NCI-H526 treated with DMSO at 0.1 percent for 48 hours (cell line): Measurements from ENCODE around the gene PYM1.
A peak's percentile ranks its signal among the peaks of the same experiment; 100 is the strongest.
"Not testable (repeated sequence)": the region's sequence is repeated elsewhere in the genome, so short reads cannot be mapped to it uniquely, and the experiment has no call there.

ENCODE experiments used
- DNase-seq: peaks from one replicate; lab custom pipeline; 2025; lab: John Stamatoyannopoulos, UW

The PYM1 gene

DNA sequence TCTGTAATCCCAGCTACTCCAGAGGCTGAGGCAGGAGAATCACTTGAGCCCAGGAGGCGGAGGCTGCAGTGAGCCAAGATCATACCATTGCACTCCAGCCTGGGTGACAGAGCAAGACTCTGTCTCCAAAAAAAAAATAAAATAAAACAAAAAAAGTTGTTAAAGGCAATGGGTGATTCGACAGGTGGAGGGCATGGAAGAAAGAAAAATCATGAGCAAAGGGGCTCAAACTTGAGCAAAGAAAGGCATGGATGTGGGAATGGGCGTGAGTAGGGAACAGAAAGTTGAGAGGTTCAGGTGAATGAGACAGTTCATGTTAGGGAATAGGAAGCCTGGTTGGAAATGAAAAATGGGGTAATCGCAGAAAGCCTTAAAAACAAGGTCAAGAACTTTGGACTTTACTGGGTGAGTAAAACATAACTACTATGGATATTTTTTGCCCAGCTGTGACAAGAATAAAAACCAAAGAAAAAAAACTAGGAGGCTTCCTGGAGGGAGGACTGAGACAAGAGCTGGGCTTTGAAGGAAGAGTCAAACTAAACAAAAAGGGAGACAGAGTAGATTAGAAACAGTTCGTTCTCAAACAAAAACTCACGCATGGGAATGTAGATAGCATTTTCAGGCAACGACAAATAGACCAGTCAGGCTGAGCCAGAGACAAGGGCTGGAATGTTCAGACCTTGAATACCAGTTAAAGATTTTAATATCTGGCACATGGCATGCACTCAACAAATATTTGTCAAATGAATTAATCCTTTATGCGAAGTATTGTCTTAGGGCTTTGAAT is 18.8 kb downstream of the PYM1 start:
- DNase-seq = peak; percentile 67

DNA sequence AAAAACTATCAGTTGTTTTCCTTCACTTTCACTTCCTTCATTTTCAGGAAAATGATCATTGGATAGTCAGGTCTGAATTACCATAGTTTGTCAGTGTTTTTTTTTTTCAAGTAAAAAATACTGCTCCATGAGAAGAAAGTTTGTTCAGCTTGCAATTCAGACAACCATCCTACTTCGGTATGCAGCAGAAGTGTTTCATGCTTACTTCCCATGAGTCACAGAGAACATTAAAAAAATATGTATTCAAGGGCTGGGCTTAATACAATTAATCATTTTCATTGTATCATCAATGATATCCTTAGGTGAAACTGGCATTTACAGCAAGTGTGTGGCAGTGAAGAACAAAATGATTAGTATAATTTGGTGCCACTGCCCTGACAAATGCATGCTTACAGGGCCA is 21.6 kb downstream of the PYM1 start:
- DNase-seq = no peak

DNA sequence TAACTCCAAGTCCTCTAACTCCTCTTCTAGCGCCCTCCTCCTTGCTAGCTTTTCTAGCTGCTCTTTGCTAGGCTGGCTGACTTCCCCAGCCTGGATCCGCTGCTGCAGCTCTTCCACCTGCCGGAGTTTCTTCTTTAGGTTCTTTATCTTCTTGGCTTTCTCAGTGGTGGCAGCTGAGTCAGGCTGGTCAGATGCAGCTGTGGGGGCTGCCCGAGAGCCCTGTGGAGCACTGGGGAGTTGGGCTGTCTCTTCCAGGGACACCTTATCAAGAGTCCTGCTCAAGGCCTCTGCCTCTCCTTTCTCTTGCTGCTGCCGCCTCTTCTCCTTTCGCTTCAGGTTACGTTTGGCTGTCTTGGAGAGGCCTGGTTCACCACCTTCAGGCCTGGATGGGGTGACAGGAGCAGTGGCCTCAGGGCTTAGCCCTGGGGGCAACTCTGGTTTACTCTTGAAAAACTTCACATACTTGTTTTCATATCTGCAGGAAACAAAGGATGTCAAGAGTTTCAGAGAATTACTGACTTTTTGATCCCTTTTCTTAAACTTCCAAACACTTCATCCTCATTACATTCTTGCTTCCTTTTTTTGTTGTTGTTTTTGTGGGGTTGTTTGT is 25.7 kb downstream of the PYM1 start:
- no peak for DNase-seq

DNA sequence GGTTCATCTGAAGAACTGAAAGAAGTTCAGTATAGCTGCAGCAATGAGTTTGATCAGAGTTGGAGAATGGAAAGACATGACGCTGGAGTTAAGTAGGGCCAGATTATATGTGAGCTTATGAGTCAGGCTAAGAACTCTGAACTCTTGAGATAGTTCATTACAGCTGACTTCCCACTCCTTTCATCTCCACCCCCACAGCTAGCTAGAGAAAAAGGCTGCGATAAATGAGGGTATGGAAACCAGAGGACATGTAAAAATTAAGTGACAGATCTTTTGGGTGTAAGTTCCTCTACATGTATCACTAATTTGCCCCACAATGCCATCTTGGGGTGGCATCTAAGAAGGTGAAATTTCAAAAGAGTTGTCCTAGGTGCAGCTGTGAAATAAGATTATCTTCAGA is 28.6 kb downstream of the PYM1 start:
- no peak for DNase-seq

DNA sequence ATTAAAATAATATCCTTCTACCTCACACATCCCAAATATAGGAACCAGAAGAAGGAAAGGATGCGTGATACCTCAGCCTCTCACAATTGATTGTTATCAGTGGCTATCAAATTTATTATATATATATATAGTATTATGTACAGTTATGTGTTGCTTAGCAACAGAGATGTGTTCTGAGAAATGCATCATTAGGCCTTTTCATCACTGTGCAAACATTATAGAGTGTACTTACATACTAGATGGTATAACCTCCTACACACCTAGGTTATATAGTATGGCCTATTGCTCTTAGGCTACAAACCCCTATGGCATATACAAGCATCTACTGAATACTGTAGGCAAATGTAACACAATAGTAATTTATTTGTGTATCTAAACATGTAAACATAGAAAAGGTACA is 34.0 kb downstream of the PYM1 start:
- DNase-seq = no peak

DNA sequence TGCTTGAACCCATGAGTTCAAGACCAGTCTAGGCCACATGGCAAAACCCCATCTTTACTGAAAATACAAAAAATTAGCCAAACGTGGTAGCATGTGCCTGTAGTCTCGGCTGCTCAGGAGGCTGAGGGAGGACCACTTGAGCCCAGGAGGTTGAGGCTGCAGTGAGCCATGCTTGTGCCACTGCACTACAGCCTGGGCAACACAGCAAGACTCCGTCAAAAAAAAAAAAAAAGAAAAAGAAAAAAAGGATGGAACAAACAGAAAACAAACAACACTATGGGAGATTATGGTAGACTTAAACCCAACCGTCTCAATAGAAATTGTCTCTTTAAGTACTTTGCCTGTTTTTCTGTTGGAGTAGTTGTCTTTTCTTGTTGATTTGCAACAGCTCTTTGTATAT is 36.4 kb downstream of the PYM1 start:
- DNase-seq = no peak

DNA sequence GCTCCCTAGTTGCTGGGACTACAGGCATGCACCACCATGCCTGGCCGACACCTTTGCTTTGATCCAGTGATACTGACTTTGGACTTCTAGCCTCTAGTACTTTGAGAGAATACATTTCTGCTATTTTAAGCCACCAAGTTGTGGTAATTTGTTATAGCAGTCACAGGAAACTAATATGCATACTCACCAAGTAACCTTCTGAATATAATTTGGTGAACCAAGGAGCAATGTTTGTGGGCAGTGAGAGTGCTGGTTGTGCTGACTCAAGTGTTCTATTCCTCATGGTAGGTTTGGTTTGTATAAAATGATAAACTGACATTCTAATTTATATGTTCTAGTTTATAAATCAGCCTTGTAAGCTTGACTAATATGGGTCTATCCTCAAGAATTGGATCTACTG is 42.6 kb downstream of the PYM1 start:
- no peak for DNase-seq

DNA sequence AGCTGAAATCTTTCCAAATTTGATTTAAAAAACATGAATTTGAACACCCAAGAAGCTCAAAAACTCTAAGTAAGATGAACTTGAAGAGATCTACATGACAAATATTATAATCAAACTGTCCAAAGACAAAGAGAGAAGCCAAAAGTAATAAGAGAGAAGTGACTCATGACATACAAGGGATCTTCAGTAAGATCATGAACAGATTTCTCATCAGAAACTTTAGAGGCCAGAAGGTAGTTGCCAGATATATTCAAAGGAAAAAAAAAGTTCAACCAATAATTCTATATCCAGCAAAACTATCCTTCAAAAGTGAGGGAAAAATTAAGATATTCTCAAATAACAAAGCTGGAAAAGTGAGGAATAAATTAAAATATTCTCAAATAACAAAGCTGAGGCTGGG is 49.9 kb downstream of the PYM1 start:
- DNase-seq = no peak

DNA sequence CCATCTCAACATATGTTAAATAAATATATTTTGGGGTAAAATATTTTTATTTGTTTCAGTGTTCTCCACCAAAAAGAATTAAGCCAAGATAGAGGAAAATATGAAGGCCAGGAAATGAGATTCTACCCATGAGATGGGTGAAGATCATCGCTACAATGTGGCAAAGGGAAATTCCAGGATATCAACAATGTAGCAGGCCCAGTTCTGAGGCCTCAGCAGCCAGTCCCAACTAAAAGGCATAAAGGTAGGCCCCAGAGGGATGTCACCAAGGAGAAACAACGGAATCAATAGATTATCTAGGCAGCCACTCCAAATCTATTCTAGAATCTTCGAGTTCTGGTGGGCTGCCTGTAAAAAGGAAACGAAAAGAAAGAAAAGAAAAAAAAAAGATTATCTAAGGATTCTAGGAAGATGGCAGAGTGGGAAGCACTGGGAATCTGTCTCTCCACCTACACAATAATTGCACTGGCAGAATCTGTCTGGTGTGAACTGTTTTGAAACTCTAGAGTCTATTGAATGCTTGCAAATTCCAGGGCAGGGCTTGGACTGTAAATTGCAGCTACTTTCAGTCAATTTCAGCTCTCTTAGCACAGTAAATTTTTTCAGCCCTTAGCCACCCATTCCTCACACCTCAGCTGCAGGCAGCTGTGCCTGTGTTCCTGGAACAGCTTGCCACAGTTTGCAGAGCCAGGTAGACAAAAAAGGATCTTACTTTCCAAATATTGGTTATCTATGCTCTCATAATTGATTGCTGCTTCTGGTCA is 51.8 kb downstream of the PYM1 start:
- DNase-seq = no peak

DNA sequence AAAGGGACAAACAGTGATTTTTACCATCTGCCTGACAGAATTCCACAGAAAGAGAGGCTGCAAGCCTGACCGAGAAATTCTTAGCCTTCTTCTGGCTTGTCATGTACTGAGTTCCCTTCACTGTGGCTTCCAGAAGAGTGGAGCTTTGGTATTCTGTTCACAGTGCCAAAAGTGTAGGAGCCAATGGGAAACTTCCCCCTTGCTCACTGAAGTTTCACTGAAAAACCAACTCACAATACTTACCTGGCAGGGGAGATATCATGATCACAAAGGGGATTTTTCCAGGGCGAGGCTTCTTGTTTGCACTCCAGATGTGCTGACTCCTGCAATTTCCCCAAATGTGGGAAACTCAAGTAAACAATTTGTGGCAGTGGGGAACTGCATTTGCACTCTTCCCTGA is 53.3 kb downstream of the PYM1 start:
- DNase-seq = no peak

DNA sequence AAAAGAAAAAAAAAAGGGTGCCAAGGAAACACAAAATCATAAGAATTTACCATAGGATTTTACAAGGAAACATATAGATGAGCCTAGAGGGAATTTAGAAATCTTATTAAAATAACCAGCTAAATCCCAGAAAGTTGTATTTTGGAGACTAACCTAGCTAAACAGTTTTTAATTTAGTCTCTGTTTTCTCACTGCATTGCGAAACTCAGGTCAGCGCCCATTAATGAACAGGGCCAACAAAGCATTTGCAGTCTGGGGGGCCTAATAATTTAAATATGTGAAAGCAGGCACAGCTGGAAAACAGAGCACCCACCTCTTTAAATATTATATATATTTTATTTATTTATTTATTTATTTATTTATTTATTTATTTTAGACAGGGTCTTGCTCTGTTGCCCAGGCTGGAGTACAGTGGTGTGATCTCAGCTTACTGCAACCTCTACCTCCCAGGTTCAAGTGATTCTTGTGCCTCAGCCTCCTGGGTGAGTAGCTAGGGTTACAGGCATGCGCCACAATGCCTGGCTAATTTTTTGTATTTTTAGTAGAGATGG is 61.2 kb downstream of the PYM1 start:
- not testable (repeated sequence) for DNase-seq

DNA sequence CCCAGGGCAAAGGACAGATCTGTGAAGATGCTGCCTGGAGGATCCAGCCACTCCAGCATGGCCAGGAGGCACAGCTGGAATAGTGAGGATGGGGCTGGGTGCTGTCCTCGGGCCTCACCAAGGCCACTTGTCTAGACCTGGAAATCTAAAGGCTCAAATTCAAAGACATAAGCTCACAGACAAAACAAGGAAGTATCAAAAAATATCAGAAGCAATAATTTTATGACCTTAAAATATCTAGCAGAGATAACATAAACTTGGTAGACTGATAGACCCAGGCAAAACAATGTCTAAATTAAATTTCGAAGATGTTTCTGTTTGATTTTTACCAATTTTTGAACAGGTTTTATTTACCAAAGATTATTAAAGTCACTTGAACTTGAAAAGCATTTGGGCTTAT is 62.4 kb downstream of the PYM1 start:
- DNase-seq = no peak

DNA sequence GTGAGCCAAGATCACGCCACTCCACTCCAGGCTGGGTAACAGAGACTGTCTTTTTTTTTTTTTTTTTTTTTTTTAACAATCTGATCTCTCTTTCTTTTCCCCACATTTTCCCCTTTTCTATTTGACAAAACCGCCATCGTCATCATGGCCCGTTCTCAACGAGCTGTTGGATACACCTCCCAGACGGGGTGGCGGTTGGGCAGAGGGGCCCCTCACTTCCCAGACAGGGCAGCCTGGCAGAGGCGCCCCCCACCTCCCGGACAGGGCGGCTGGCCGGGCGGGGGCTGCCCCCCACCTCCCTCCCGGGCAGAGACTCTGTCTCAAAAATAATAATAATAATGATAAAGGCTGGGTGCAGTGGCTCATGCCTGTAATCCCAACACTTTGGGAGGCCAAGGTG is 64.8 kb downstream of the PYM1 start:
- not testable (repeated sequence) for DNase-seq

DNA sequence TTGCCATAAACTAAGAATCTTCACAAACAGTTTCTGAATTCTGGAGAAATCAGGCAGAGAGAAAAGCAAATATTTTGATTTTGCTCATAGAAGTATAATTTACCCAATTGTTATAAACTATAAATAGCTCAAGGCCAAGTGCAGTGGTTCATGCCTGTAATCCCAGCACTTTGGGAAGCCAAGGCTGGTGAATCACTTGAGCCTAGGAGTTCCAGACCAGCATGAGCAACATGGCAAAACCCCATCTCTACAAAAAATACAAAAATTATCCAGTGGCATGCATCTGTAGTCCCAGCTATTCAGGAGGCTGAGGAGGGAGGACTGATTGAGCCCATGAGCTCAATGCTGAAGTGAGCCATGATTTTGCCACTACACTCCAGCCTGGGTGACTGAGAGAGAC is 65.4 kb downstream of the PYM1 start:
- no peak for DNase-seq

DNA sequence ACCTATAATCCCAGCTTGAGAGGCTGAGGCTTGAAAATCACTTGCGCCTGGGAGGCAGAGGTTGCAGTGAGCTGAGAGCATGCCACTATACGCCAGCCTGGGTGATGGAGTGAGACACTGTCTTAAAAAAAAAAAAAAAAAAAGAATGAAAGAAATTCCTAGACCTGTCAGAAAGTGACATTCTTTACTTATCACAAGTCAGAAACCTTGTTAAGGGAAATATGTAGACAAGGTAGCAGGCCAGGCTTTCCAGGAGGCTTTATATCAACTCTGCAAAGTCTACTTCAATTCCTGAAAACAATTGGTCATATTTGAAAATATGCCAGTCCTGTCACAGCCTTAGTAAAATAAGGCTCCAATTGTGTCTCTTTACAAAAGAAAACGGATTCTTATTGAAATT is 65.8 kb downstream of the PYM1 start:
- no peak for DNase-seq

DNA sequence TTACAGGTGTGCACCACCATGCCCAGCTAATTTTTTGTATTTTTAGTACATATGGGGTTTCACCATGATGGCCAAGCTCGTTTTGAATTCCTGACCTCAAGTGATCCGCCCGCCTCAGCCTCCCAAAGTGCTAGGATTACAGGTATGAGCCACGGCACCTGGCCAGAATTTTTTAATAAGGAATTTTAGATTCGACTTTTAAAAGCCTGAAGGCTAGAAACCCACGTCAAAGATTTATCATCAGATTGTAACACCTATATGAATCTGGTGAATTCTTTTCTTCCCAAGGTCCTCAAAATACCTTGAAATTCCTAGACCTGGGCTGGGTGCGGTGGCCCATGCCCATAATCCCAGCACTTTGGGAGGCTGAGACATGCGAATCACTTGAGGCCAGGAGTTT is 66.3 kb downstream of the PYM1 start:
- no peak for DNase-seq

DNA sequence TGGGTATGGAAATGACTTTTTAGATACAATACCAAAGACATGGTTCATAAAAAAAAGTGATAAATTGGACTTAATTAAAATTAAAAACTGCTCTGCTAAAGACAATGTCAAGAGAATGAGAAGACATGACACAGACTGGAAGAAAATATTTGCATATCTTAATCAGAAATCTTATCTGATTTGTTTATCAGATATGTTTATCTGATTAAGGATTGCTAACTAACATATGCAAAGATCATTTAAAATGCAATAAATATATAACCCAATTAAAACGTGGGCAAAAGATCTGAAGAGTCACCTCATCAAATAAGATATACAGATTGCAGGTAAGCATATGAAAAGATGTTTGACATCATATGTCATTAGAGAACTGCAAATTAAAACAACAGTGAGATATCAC is 75.0 kb downstream of the PYM1 start:
- no peak for DNase-seq
